Natural killer cell (primary cell): ENCODE data around the gene PIM2. TPM values are rescaled to one million over a fixed set of nuclear protein-coding genes. Genes with fewer than 3 reads are reported as not detected.

Source experiments
- ATAC-seq, 3 donors: fragments of 150-1000 bp in 2 of 3; fragments of 200-7000 bp in 1 of 3; cut with Tn5 transposase; 1 replicate in 1 of 3; 2 replicates in 2 of 3; pipeline ENCODE4 v1.10.0; 2021; ENCODE audit warnings: mild to moderate bottlenecking in 2 of 3, moderate library complexity in 2 of 3
- DNase-seq, 2 donors: peaks; one replicate each; pipeline versions ENCODE4 v3.0.0 to v3.0.0-alpha.2; 2013 to 2021; ENCODE audit warnings: mixed read lengths in 1 of 2
- H3K27ac ChIP-seq: one replicate; pipeline ENCODE4 v1.5.1; 2013; ENCODE audit warnings: mild to moderate bottlenecking, low read length
- H3K27me3 ChIP-seq: one replicate; pipeline ENCODE4 v1.6.1; 2013; ENCODE audit warnings: low read length; ENCODE audit not compliant: control insufficient read depth, insufficient read depth
- H3K36me3 ChIP-seq: one replicate; pipeline ENCODE4 v1.6.1; 2013; ENCODE audit warnings: low read length; ENCODE audit not compliant: control insufficient read depth, insufficient read depth
- H3K4me1 ChIP-seq: one replicate; pipeline ENCODE4 v1.6.1; 2013; ENCODE audit warnings: low read length; ENCODE audit not compliant: control insufficient read depth, insufficient read depth
- H3K4me3 ChIP-seq: one replicate; pipeline ENCODE4 v1.5.1; 2013; ENCODE audit warnings: low read length
- H3K9me3 ChIP-seq: one replicate; pipeline ENCODE4 v1.6.1; 2013; ENCODE audit warnings: low read length; ENCODE audit not compliant: control insufficient read depth, insufficient read depth
- H3K27ac Mint-ChIP-seq, 2 donors: one replicate each; pipeline ENCODE4 v1.8.0; 2022; ENCODE audit warnings: mild to moderate bottlenecking in 2 of 2, mixed read lengths in 2 of 2, moderate library complexity in 1 of 2
- H3K27me3 Mint-ChIP-seq, 2 donors: one replicate each; pipeline ENCODE4 v1.8.0; 2022; ENCODE audit warnings: low read depth in 2 of 2, mixed read lengths in 2 of 2
- H3K36me3 Mint-ChIP-seq: one replicate; pipeline ENCODE4 v1.8.0; 2022; ENCODE audit warnings: mixed read lengths
- H3K4me1 Mint-ChIP-seq, 2 donors: one replicate each; pipeline ENCODE4 v1.8.0; 2022; ENCODE audit warnings: mixed read lengths in 2 of 2
- H3K4me3 Mint-ChIP-seq: one replicate; pipeline ENCODE4 v1.8.0; 2022; ENCODE audit warnings: mild to moderate bottlenecking, moderate library complexity, mixed read lengths
- H3K9me3 Mint-ChIP-seq, 2 donors: one replicate each; pipeline ENCODE4 v1.8.0; 2022; ENCODE audit warnings: mixed read lengths in 2 of 2
- CTCF ChIP-seq: fragments of 200-600 bp; IDR thresholded peaks from one replicate; pipeline ENCODE4 v1.8.0; 2022; ENCODE audit warnings: antibody characterized with exemption
- WGBS: methylation state at CpG from one replicate; pipeline ENCODE4 v1.1.7; 2013; ENCODE audit warnings: missing lambda C conversion rate; ENCODE audit not compliant: insufficient coverage; 5-methylcytosine and 5-hydroxymethylcytosine counted together
- intact Hi-C: fragments of 100-400 bp; cut with micrococcal nuclease; formaldehyde crosslinking; loops from one replicate; pipeline ENCODE4 v1.14.2; 2022
- total RNA-seq, 4 donors: library from RNA; stranded (reverse); fragments of 120-200 nt in 1 of 4; gene quantifications; one replicate each; pipeline versions ENCODE4 v1.2.3 to v1.2.4, GENCODE V29; 2013 to 2022

PIM2 gene
- total RNA-seq, 3 donors from 2014 or later (not counting 1 experiment from before 2014, with no cell fraction given), result 134 to 173 (median 150) TPM

- Mint-ChIP-seq H3K4me1 (peaks cover 6 to 23% of the 10 kb centered on the region in 2 donors), H3K27me3 (no peaks in the 10 kb centered on the region), H3K36me3 (no peaks in the 10 kb centered on the region), H3K9me3 (no peaks in the 10 kb centered on the region), H3K4me3 (peak within 1 kb of the TSS; percentile 90), H3K27ac (peak within 1 kb of the TSS; percentile 92 to 97)
- intact Hi-C loops, result loop anchor here (2.0 to 5.0 kb wide), 2 partner anchors 13 to 60 kb away; partner anchors contain the start of genes OTUD5 and SLC35A2
- Histone ChIP-seq H3K27me3 (no peaks in the 10 kb centered on the region), H3K27ac (peak within 1 kb of the TSS; percentile 100), H3K9me3 (no peaks in the 10 kb centered on the region), H3K4me3 (peak within 1 kb of the TSS; percentile 99), H3K4me1 (peaks cover 27% of the 10 kb centered on the region), H3K36me3 (peaks cover 26% of the 10 kb centered on the region)
- WGBS, result 0% methylated on average over 48 of the region's 49 CpGs
- peak; percentile 79 to 95 for DNase-seq
- peak; percentile 85 to 96 (median 87) for ATAC-seq
- no peak for TF ChIP-seq CTCF
Measured at GRCh38 chrX:48897625-48898306, 21.1 kb downstream of the PIM2 start, which contains the start of the genes PQBP1 and TIMM17B. TSS of gene PQBP1 (plus strand) at chrX:48897930. CDS start at chrX:48898510, 580 bp downstream. TSS of gene TIMM17B (minus strand) at chrX:48897768. CDS start at chrX:48897749, 19 bp downstream.

- Mint-ChIP-seq H3K27ac (peak overlapping the region; percentile 92 to 97), H3K9me3 (no peaks in the 10 kb centered on the region), H3K27me3 (no peaks in the 10 kb centered on the region), H3K4me1 (peaks cover 6 to 23% of the 10 kb centered on the region in 2 donors), H3K4me3 (peak overlapping the region; percentile 90), H3K36me3 (no peaks in the 10 kb centered on the region)
- peak overlapping the region; percentile 99 for H3K4me3 ChIP-seq
- peak; percentile 20 to 43 (median 28) for ATAC-seq
- H3K9me3 ChIP-seq, result no peaks in the 10 kb centered on the region
- TF ChIP-seq CTCF, result no peak
- H3K27ac ChIP-seq, result peak overlapping the region; percentile 100
- H3K27me3 ChIP-seq, result no peaks in the 10 kb centered on the region
- under 1% methylated on average over 38 of the region's 38 CpGs for WGBS
- H3K4me1 ChIP-seq, result peaks cover 29% of the 10 kb centered on the region
- H3K36me3 ChIP-seq, result peaks cover 21% of the 10 kb centered on the region
- DNase-seq, result peak; percentile 50 to 79
- intact Hi-C loops, result loop anchor here (2.0 to 5.0 kb wide), 2 partner anchors 14 to 60 kb away; partner anchors contain the start of genes OTUD5 and SLC35A2
Measured at GRCh38 chrX:48897157-48897624, 21.6 kb downstream of the PIM2 start.

GRCh38 chrX:48896611-48897011 lies 22.2 kb downstream of the PIM2 start:
- DNase-seq (no peak), ATAC-seq (no peak)
- H3K4me3 Mint-ChIP-seq, result peak overlapping the region; percentile 90
- Histone ChIP-seq H3K27ac (peak overlapping the region; percentile 100), H3K36me3 (peaks cover 16% of the 10 kb centered on the region), H3K9me3 (no peaks in the 10 kb centered on the region), H3K27me3 (no peaks in the 10 kb centered on the region), H3K4me3 (peak overlapping the region; percentile 99), H3K4me1 (peaks cover 35% of the 10 kb centered on the region)
- TF ChIP-seq CTCF, result no peak
- no peaks in the 10 kb centered on the region for H3K9me3 Mint-ChIP-seq
- H3K27me3 Mint-ChIP-seq, result no peaks in the 10 kb centered on the region
- intact Hi-C loops, result loop anchor here (2.0 to 5.0 kb wide), 2 partner anchors 14 to 61 kb away; partner anchors contain the start of genes OTUD5 and SLC35A2
- H3K27ac Mint-ChIP-seq, result peak overlapping the region; percentile 92 to 97
- WGBS, result 86% methylated on average over 7 of the region's 9 CpGs
- H3K36me3 Mint-ChIP-seq, result no peaks in the 10 kb centered on the region
- peaks cover 6 to 23% of the 10 kb centered on the region in 2 donors for H3K4me1 Mint-ChIP-seq
